LNCaP clone FGC (cell line): Measurements from ENCODE around the gene ANKFN1.

Experiments
- DNase-seq: peaks from one replicate; pipeline ENCODE4 v3.0.0-alpha.2; 2011; ENCODE audit warnings: low read depth
- H3K4me3 ChIP-seq: 2 replicates; pipeline ENCODE4 v1.5.1; 2011; ENCODE audit warnings: mild to moderate bottlenecking, low read depth, low read length, control low read depth
- CTCF ChIP-seq: IDR thresholded peaks from 2 replicates; pipeline ENCODE4 v1.5.1; 2012; ENCODE audit warnings: mild to moderate bottlenecking; ENCODE audit not compliant: control insufficient read depth, insufficient read depth; ENCODE audit errors: extremely low read depth

Gene ANKFN1

DNA sequence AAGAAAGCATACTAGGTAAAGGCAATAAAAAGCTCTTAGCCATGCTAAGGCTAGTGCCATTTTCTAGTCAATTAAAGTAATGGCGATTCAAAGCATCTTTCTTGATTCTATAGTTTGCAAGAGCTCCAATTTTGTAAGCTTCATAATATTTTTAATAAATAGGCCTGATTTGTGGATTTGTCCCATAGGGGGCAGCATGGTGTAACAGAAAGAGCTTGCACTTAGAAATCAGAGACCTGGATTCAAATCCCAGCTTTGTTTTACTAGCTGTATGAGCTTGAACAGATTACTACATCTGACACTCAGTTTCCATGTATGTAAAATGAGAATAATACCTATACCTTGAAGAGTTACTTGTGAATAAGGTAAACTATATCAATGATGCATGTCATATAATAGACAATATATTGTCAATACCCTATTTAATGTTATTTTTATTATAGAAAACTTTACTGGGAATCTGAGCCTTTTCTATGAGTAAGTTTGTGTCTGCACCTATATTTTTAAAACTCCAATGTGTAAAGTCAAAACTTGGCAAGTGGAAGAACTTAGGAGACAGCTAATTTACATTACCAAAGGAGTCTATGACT is 346.6 kb downstream of the ANKFN1 start:
- peak; percentile 42 for TF ChIP-seq CTCF
- no peak overlapping the region for H3K4me3 ChIP-seq
- DNase-seq, result peak; percentile 15

DNA sequence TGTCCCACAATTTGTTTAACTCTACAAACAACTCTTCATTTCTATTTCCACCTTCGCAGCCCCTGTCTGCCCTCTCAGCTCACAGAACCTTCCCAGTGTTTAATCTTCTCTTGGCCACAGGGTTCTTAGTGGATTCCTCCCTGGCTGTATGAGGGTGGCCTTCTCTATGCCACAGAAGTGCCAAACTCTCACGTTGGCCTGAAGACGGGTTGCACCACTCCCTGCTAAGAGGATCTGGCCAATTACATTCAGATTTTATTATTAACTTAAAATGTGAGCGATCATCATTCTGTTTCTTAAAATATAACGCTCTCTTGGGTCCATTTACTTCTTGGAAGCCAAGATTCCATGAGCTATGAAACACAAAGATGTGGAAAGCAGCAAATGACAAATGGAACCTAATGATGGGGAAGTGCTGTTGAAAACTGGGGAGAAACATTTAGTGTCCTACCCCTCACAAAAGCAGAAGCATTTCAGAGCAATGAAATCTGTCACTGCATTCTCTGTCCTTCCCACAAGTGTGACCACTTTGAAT is 348.9 kb downstream of the ANKFN1 start:
- no peak for TF ChIP-seq CTCF
- no peak for DNase-seq
- H3K4me3 ChIP-seq, result no peak overlapping the region

- no peak for TF ChIP-seq CTCF
- DNase-seq, result no peak
- H3K4me3 ChIP-seq, result no peak overlapping the region
Observed at GRCh38 chr17:56505154-56505756, 352.0 kb downstream of the ANKFN1 start.

DNA sequence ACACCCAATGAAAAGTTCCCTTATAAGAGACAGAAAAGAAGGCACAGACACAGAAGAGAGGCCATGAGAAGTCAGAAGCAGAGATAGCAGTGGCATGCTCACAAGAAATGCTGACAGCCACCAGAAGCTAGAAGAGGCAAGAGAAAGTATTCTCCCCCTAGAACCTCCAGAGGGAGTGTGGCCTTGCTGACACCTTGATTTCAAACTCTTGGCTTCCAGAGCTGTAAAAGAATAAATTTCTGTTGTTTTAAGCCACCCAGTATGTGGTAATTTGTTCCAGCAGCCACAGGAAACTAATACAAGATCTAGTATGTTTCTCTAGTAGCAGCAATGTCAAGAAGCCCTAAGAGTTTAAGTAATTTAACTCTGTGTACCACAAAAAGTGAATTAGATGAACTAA is 353.1 kb downstream of the ANKFN1 start:
- H3K4me3 ChIP-seq, result no peak overlapping the region
- TF ChIP-seq CTCF, result no peak

GRCh38 chr17:56510554-56511342 is 357.5 kb downstream of the ANKFN1 start:
- H3K4me3 ChIP-seq, result no peak overlapping the region
- DNase-seq, result no peak
- no peak for TF ChIP-seq CTCF

More for the DNA sequence above, 353.1 kb downstream of the ANKFN1 start:
- no peak for DNase-seq

GRCh38 chr17:56514264-56514663 is 361.0 kb downstream of the ANKFN1 start:
- TF ChIP-seq CTCF, result no peak
- no peak for DNase-seq
- H3K4me3 ChIP-seq, result no peak overlapping the region

DNA sequence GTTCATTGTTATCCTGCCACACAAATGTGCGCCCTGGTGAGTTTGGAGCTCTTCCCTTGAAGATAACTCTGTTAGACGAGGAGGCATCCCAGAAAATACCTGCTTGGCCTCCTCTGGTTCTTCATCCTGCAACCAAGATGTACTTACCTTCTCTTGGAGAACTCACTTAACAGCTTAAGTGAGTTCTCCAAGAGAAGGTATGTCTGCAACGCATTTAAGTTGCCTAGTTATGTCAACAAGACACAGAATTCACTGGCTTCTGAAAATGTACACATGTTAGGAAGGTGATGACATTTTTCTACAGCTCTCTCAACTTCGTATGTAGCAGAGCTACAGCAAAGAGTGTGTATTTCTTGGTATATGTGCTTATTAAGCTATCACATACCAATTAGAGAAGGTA is 361.6 kb downstream of the ANKFN1 start:
- no peak overlapping the region for H3K4me3 ChIP-seq
- no peak for TF ChIP-seq CTCF
- DNase-seq, result no peak
